Muscle layer of duodenum (tissue), 2 donors: ENCODE data around the gene HDAC4.
A peak's percentile ranks its signal among the peaks of the same experiment; 100 is the strongest.

Experiments used
- H3K27ac ChIP-seq: one replicate; pipeline ENCODE4 v1.7.0; 2013; ENCODE audit warnings: mild to moderate bottlenecking, low read length
- H3K27me3 ChIP-seq: one replicate; pipeline ENCODE4 v1.7.0; 2013; ENCODE audit warnings: low read depth, mild to moderate bottlenecking, control low read depth, low read length
- H3K36me3 ChIP-seq, 2 donors: one replicate each; pipeline ENCODE4 v1.7.0; 2013; ENCODE audit warnings: low read length in 2 of 2, control low read depth in 1 of 2, mild to moderate bottlenecking in 1 of 2; ENCODE audit not compliant: insufficient read depth in 2 of 2, control insufficient read depth in 1 of 2
- H3K4me1 ChIP-seq, 2 donors: one replicate each; pipeline ENCODE4 v1.7.0; 2013; ENCODE audit warnings: low read length in 2 of 2, mild to moderate bottlenecking in 2 of 2, control low read depth in 1 of 2, moderate library complexity in 1 of 2; ENCODE audit not compliant: insufficient read depth in 2 of 2, control insufficient read depth in 1 of 2
- H3K4me3 ChIP-seq, 2 donors: one replicate each; pipeline ENCODE4 v1.7.0; 2013; ENCODE audit warnings: low read length in 2 of 2, low read depth in 1 of 2, mild to moderate bottlenecking in 1 of 2
- H3K9me3 ChIP-seq, 2 donors: one replicate each; pipeline ENCODE4 v1.7.0; 2013; ENCODE audit warnings: low read length in 2 of 2, control low read depth in 1 of 2, mild to moderate bottlenecking in 1 of 2; ENCODE audit not compliant: control insufficient read depth in 1 of 2
- donor health status: healthy.

Gene HDAC4

GRCh38 chr2:239225871-239226561 lies 174.8 kb downstream of the HDAC4 start:
- Histone ChIP-seq H3K36me3 (no peaks in the 10 kb centered on the region), H3K9me3 (no peaks in the 10 kb centered on the region), H3K27ac (peak overlapping the region; percentile 82), H3K27me3 (no peaks in the 10 kb centered on the region), H3K4me1 (peaks cover 59 to 91% of the 10 kb centered on the region in 2 donors), H3K4me3 (peak overlapping the region in 1 of 2 donors; percentile 18)

GRCh38 chr2:239225371-239225851 lies 175.4 kb downstream of the HDAC4 start:
- Histone ChIP-seq H3K27ac (peak overlapping the region; percentile 82), H3K27me3 (no peaks in the 10 kb centered on the region), H3K9me3 (no peaks in the 10 kb centered on the region), H3K4me3 (no peak overlapping the region), H3K4me1 (peaks cover 60 to 93% of the 10 kb centered on the region in 2 donors), H3K36me3 (no peaks in the 10 kb centered on the region)

GRCh38 chr2:239224955-239225354 lies 175.9 kb downstream of the HDAC4 start:
- Histone ChIP-seq H3K36me3 (no peaks in the 10 kb centered on the region), H3K27me3 (no peaks in the 10 kb centered on the region), H3K4me3 (no peak overlapping the region), H3K9me3 (no peaks in the 10 kb centered on the region), H3K27ac (peak overlapping the region; percentile 82), H3K4me1 (peaks cover 60 to 93% of the 10 kb centered on the region in 2 donors)

- Histone ChIP-seq H3K9me3 (no peaks in the 10 kb centered on the region), H3K27me3 (no peaks in the 10 kb centered on the region), H3K36me3 (no peaks in the 10 kb centered on the region), H3K4me1 (peaks cover 60 to 87% of the 10 kb centered on the region in 2 donors), H3K27ac (peak overlapping the region; percentile 79), H3K4me3 (peak overlapping the region in 1 of 2 donors; percentile 17)
Measured at GRCh38 chr2:239224199-239224570, 176.6 kb downstream of the HDAC4 start.

GRCh38 chr2:239223310-239224198 lies 177.3 kb downstream of the HDAC4 start:
- no peaks in the 10 kb centered on the region for H3K9me3 ChIP-seq
- peak overlapping the region; percentile 28 to 32 for H3K4me3 ChIP-seq
- no peaks in the 10 kb centered on the region for H3K27me3 ChIP-seq
- H3K4me1 ChIP-seq = peaks cover 60 to 86% of the 10 kb centered on the region in 2 donors
- H3K27ac ChIP-seq = peak overlapping the region; percentile 79
- H3K36me3 ChIP-seq = no peaks in the 10 kb centered on the region

- H3K4me3 ChIP-seq = peak overlapping the region; percentile 28 to 32
- H3K4me1 ChIP-seq = peaks cover 59 to 80% of the 10 kb centered on the region in 2 donors
Measured at GRCh38 chr2:239222706-239223309, 178.0 kb downstream of the HDAC4 start.

GRCh38 chr2:239222312-239222660 lies 178.5 kb downstream of the HDAC4 start:
- Histone ChIP-seq H3K4me3 (peak overlapping the region; percentile 28 to 45), H3K4me1 (peaks cover 56 to 75% of the 10 kb centered on the region in 2 donors), H3K9me3 (no peaks in the 10 kb centered on the region), H3K36me3 (no peaks in the 10 kb centered on the region), H3K27me3 (no peaks in the 10 kb centered on the region), H3K27ac (peak overlapping the region; percentile 78)

More at GRCh38 chr2:239222706-239223309, 178.0 kb downstream of the HDAC4 start:
- H3K27ac ChIP-seq = peak overlapping the region; percentile 79
- no peaks in the 10 kb centered on the region for H3K9me3 ChIP-seq
- H3K27me3 ChIP-seq = no peaks in the 10 kb centered on the region
- no peaks in the 10 kb centered on the region for H3K36me3 ChIP-seq

GRCh38 chr2:239220981-239221396 lies 179.8 kb downstream of the HDAC4 start:
- H3K4me1 ChIP-seq = peaks cover 43 to 72% of the 10 kb centered on the region in 2 donors
- H3K36me3 ChIP-seq = no peaks in the 10 kb centered on the region
- H3K9me3 ChIP-seq = no peaks in the 10 kb centered on the region
- H3K27ac ChIP-seq = peak overlapping the region; percentile 78
- no peaks in the 10 kb centered on the region for H3K27me3 ChIP-seq
- peak overlapping the region in 1 of 2 donors; percentile 45 for H3K4me3 ChIP-seq

- Histone ChIP-seq H3K27me3 (no peaks in the 10 kb centered on the region), H3K4me1 (peaks cover 36 to 71% of the 10 kb centered on the region in 2 donors), H3K4me3 (no peak overlapping the region), H3K27ac (peak overlapping the region; percentile 78), H3K36me3 (no peaks in the 10 kb centered on the region), H3K9me3 (no peaks in the 10 kb centered on the region)
Measured at GRCh38 chr2:239220341-239220740, 180.5 kb downstream of the HDAC4 start.

- no peaks in the 10 kb centered on the region for H3K36me3 ChIP-seq
- no peak overlapping the region for H3K4me3 ChIP-seq
- peaks cover 18 to 66% of the 10 kb centered on the region in 2 donors for H3K4me1 ChIP-seq
- H3K27ac ChIP-seq = no peak overlapping the region
- no peaks in the 10 kb centered on the region for H3K9me3 ChIP-seq
- no peaks in the 10 kb centered on the region for H3K27me3 ChIP-seq
Measured at GRCh38 chr2:239216614-239217273, 184.1 kb downstream of the HDAC4 start.
